SW 1271 (cell line): ENCODE data around the gene EPB41L3.
"Not testable (repeated sequence)": the region's sequence is repeated elsewhere in the genome, so short reads cannot be mapped to it uniquely, and the experiment has no call there.

ENCODE experiments used
- DNase-seq, 2 experiments: peaks; one replicate each; lab custom pipeline; 2025; lab: John Stamatoyannopoulos, UW

EPB41L3 gene

GRCh38 chr18:5543773-5544389, at the start of gene EPB41L3:
EPB41L3 (minus strand) TSS chr18:5543997; CDS start chr18:5489183, 54,814 bp downstream.
- DNase-seq, result no peak

GRCh38 chr18:5588529-5588928, 44.7 kb upstream of the EPB41L3 start:
- no peak for DNase-seq

- DNase-seq, result no peak
Observed at GRCh38 chr18:5585653-5586052, 41.9 kb upstream of the EPB41L3 start.

GRCh38 chr18:5584746-5585417, 41.1 kb upstream of the EPB41L3 start:
- DNase-seq, result no peak

GRCh38 chr18:5582849-5583681, 39.3 kb upstream of the EPB41L3 start:
- DNase-seq, result no peak

GRCh38 chr18:5582076-5582475, 38.3 kb upstream of the EPB41L3 start:
- DNase-seq, result no peak

GRCh38 chr18:5574843-5575242, 31.0 kb upstream of the EPB41L3 start:
- DNase-seq, result no peak

- DNase-seq, result no peak
Observed at GRCh38 chr18:5571666-5572065, 27.9 kb upstream of the EPB41L3 start.

GRCh38 chr18:5570613-5571012, 26.8 kb upstream of the EPB41L3 start:
- not testable (repeated sequence) for DNase-seq

GRCh38 chr18:5568416-5568815, 24.6 kb upstream of the EPB41L3 start:
- no peak for DNase-seq

GRCh38 chr18:5558851-5559250, 15.1 kb upstream of the EPB41L3 start:
- DNase-seq, result no peak

GRCh38 chr18:5556310-5556974, 12.6 kb upstream of the EPB41L3 start:
- no peak for DNase-seq

GRCh38 chr18:5554629-5555028, 10.8 kb upstream of the EPB41L3 start:
- DNase-seq, result no peak

GRCh38 chr18:5546660-5547059, 2.9 kb upstream of the EPB41L3 start:
- DNase-seq, result no peak

GRCh38 chr18:5543036-5543680, 639 bp downstream of the EPB41L3 start:
- no peak for DNase-seq

- DNase-seq, result no peak
Observed at GRCh38 chr18:5542515-5543035, 1.2 kb downstream of the EPB41L3 start.

GRCh38 chr18:5541644-5542043, 2.2 kb downstream of the EPB41L3 start:
- no peak for DNase-seq

GRCh38 chr18:5539391-5539790, 4.4 kb downstream of the EPB41L3 start:
- DNase-seq, result no peak

- no peak for DNase-seq
Observed at GRCh38 chr18:5538544-5538943, 5.3 kb downstream of the EPB41L3 start.

GRCh38 chr18:5537860-5538259, 5.9 kb downstream of the EPB41L3 start:
- no peak for DNase-seq

GRCh38 chr18:5534845-5535244, 9.0 kb downstream of the EPB41L3 start:
- no peak for DNase-seq

GRCh38 chr18:5532066-5532465, 11.7 kb downstream of the EPB41L3 start:
- no peak for DNase-seq
